Fibroblast of pulmonary artery (primary cell): ENCODE data around the gene STAP2.

Source experiments
- DNase-seq: peaks from one replicate; pipeline ENCODE4 v3.0.0-alpha.2; 2010; ENCODE audit warnings: low read depth
- H3K4me3 ChIP-seq: replicated peaks from 2 replicates; pipeline ENCODE4 v1.5.1; 2011; ENCODE audit warnings: low read depth, mild to moderate bottlenecking, control low read depth, low read length, moderate library complexity
- TF ChIP-seq, protein P1 (sequence below): IDR thresholded peaks from 2 replicates; pipeline ENCODE4 v1.5.1; 2011; ENCODE audit warnings: mild to moderate bottlenecking, control low read depth, low read length, inconsistent platforms; ENCODE audit errors: missing control alignments

The STAP2 gene

GRCh38 chr19:4373013-4373367 is 34.4 kb upstream of the STAP2 start:
- TF ChIP-seq, protein P1, sequence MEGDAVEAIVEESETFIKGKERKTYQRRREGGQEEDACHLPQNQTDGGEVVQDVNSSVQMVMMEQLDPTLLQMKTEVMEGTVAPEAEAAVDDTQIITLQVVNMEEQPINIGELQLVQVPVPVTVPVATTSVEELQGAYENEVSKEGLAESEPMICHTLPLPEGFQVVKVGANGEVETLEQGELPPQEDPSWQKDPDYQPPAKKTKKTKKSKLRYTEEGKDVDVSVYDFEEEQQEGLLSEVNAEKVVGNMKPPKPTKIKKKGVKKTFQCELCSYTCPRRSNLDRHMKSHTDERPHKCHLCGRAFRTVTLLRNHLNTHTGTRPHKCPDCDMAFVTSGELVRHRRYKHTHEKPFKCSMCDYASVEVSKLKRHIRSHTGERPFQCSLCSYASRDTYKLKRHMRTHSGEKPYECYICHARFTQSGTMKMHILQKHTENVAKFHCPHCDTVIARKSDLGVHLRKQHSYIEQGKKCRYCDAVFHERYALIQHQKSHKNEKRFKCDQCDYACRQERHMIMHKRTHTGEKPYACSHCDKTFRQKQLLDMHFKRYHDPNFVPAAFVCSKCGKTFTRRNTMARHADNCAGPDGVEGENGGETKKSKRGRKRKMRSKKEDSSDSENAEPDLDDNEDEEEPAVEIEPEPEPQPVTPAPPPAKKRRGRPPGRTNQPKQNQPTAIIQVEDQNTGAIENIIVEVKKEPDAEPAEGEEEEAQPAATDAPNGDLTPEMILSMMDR = no peak
- no peak overlapping the region for H3K4me3 ChIP-seq
- DNase-seq = no peak

GRCh38 chr19:4372165-4373012 is 33.8 kb upstream of the STAP2 start:
- DNase-seq = no peak
- TF ChIP-seq, protein P1 = no peak
- H3K4me3 ChIP-seq = no peak overlapping the region

DNA sequence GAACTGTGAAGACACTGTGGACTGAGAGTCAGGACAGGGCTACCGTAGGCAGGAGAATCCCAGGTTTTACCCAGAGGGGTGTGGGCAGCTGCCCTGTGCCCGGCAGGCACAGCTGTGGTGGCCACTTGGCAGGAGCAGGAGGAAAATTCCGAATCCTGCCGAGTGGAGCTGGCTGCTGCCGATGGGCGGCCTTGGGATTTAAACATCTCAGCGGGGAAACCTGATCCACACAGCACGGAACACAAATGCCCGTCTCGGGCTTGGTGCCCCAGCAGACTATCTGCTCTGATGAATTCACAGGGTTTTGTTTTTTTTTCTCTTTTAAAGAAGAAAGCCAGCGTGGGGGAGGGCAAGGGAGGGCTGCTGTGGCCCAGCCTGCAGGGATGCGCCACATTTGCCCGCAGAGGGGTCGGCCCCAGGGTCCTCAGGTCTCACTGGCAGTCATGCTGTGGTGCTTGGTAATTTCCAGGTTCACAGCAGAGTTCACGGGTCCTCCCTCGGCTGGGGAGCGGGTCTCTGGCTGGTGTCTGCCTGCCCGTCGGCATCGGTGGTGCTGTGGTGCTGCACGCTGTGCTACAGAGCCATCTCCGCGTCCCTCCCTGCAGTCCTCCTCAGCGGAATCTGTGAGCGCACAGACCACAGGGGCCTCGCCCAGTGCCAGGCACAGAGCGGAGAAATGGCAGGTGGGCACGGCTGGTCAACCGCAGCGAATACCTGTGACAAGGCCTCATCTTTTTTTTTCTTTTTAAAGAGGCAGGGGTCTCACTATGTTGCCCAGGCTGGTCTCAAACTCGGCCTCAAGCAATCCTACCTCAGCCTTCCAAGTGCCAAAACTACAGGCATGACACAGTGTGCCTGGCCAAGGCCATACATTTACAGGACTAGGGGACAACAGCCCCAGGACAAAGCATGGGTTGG is 32.9 kb upstream of the STAP2 start:
- no peak for DNase-seq
- TF ChIP-seq, protein P1 = no peak
- no peak overlapping the region for H3K4me3 ChIP-seq

DNA sequence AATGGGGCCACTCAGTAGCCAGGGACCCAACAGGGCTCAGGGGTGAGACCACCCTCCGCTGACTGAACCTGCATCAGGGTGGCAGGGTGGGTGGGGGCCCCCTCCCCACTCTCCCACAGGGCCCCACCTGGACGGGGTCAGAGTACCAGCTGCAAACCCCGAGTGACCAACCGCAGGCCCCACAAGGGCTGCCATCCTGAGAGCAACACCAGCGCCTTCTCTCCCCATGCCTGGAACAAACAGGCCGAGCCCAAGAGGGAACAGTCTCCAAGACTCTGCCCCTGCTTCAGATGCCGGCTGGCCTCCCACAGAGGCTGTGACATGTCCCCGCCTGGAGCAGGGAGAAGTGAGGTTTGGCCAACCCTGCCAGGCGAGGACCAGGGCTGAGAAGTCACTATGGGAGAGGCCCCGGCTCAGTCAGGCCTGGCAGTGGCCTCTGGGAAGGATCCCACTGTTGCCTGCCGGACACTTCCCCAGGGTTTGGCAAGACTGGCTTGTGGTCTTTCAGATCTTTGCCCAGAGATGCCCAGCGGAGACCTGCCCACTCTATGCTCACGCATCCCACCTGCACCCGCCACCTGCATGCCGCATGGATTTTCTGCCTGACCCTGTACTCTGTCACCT is 31.9 kb upstream of the STAP2 start:
- TF ChIP-seq, protein P1 = no peak
- H3K4me3 ChIP-seq = no peak overlapping the region
- no peak for DNase-seq

- H3K4me3 ChIP-seq = no peak overlapping the region
- DNase-seq = no peak
- TF ChIP-seq, protein P1 = peak; percentile 4
Observed at GRCh38 chr19:4369888-4370260, 31.2 kb upstream of the STAP2 start.

- H3K4me3 ChIP-seq = no peak overlapping the region
- DNase-seq = no peak
- TF ChIP-seq, protein P1 = no peak
Observed at GRCh38 chr19:4369109-4369887, 30.7 kb upstream of the STAP2 start.
